DND-41 (cell line): ENCODE results near the gene SPTLC2.

Source experiments
- ATAC-seq: fragments of 200-7000 bp; cut with Tn5 transposase; 3 replicates; pipeline ENCODE4 v1.9.1; 2021; ENCODE audit warnings: low read depth; ENCODE audit not compliant: insufficient read depth
- DNase-seq: peaks from one replicate; pipeline ENCODE4 v3.0.0-alpha.2; 2020
- H2AFZ ChIP-seq: 2 replicates; pipeline ENCODE4 v1.6.0; 2012; ENCODE audit warnings: low read depth, low read length
- H3K27ac ChIP-seq: 2 replicates; pipeline ENCODE4 v1.5.1; 2012; ENCODE audit warnings: low read length, inconsistent platforms
- H3K27me3 ChIP-seq: fragments of 200-600 bp; sonication (generic); 2 replicates; pipeline ENCODE4 v1.6.0; 2012; ENCODE audit warnings: low read length, mild to moderate bottlenecking, inconsistent platforms; ENCODE audit not compliant: insufficient read depth, poor library complexity
- H3K36me3 ChIP-seq: 2 replicates; pipeline ENCODE4 v1.5.1; 2012; ENCODE audit warnings: low read length, inconsistent platforms; ENCODE audit not compliant: insufficient read depth
- H3K4me1 ChIP-seq: 2 replicates; pipeline ENCODE4 v1.5.1; 2012; ENCODE audit warnings: mild to moderate bottlenecking, low read length; ENCODE audit not compliant: insufficient read depth
- H3K4me2 ChIP-seq: 2 replicates; pipeline ENCODE4 v1.6.0; 2012; ENCODE audit warnings: mild to moderate bottlenecking, moderate library complexity, low read length, inconsistent platforms; ENCODE audit not compliant: insufficient read depth
- H3K4me3 ChIP-seq, 2 experiments: fragments of 200-600 bp in 1 of 2; shearing (Covaris generic) in 1 of 2; 2 replicates each; pipeline ENCODE4 v1.5.1; 2012 to 2016; ENCODE audit warnings: inconsistent platforms in 2 of 2, low read length in 2 of 2, mild to moderate bottlenecking in 2 of 2, low read depth in 1 of 2, moderate library complexity in 1 of 2
- H3K79me2 ChIP-seq: 2 replicates; pipeline ENCODE4 v1.6.0; 2012; ENCODE audit warnings: low read length, inconsistent platforms; ENCODE audit not compliant: insufficient read depth
- H3K9ac ChIP-seq: 2 replicates; pipeline ENCODE4 v1.6.0; 2012; ENCODE audit warnings: low read depth, mild to moderate bottlenecking, inconsistent platforms, low read length, moderate library complexity
- H3K9me3 ChIP-seq: 2 replicates; pipeline ENCODE4 v1.5.1; 2012; ENCODE audit warnings: low read length, moderate library complexity, mild to moderate bottlenecking, inconsistent platforms; ENCODE audit not compliant: insufficient read depth, severe bottlenecking
- H4K20me1 ChIP-seq: 2 replicates; pipeline ENCODE4 v1.6.0; 2012; ENCODE audit warnings: low read length; ENCODE audit not compliant: insufficient read depth
- EZH2 ChIP-seq: IDR thresholded peaks from 3 replicates; pipeline ENCODE4 v1.6.1; 2012; ENCODE audit warnings: borderline replicate concordance, low read depth, mild to moderate bottlenecking, moderate library complexity, low read length, inconsistent platforms; ENCODE audit not compliant: severe bottlenecking
- TF ChIP-seq, protein P1 (sequence below): IDR thresholded peaks from 2 replicates; pipeline ENCODE4 v1.5.1; 2012; ENCODE audit warnings: borderline replicate concordance, low read length, moderate library complexity, mild to moderate bottlenecking; ENCODE audit not compliant: poor library complexity, severe bottlenecking; ENCODE audit errors: extremely low read depth

The SPTLC2 gene

DNA sequence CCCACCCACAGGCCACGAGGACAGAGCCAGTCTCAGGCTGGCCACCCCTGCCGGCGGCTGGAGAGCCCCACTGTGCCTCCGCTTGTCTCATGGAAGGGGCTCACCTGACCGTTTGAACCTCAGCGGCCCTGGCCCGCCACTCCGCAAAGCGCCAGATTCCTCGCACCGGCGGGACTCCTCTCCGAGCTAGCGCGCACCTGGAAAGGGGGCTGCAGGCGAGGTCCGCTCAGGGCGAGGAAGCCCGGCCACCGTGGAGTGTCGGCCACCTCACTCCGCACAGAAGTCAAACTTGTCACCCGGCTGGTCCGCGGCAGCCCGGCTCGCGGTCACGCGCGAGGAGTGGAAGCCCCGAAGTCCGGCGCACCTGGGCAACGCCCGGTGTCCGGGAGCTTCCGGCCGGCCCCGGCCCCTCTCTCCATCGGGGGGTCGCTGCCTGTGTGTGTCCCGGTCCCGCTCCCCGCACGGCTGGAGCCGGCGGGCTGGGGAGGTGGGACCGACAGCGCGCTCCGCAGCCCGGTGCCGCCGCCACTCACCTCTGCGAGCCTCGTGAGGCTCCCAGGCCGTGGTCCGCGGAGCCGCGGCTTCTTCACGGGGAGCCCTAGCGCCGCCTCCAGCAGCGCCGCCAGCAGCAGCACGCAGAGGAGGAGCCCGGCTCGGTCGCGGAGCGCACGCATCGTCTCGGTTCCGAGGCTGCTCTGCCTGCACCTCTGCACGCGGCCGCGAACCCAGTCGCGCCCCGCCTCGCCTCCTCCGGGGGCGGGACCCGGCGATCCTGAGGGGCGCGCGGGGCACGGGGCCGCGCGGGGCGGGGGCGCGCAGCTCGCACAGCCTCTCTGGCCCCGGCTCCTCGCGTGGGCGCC lies 118.1 kb downstream of the SPTLC2 start, which contains the start of gene ISM2:
ISM2 (minus strand) TSS at position 697 of the 860 bp plus-strand sequence; CDS start at position 674, 23 bp downstream.
- no peak within 1 kb of the TSS for H3K4me2 ChIP-seq
- no peak for DNase-seq
- TF ChIP-seq, protein P1, sequence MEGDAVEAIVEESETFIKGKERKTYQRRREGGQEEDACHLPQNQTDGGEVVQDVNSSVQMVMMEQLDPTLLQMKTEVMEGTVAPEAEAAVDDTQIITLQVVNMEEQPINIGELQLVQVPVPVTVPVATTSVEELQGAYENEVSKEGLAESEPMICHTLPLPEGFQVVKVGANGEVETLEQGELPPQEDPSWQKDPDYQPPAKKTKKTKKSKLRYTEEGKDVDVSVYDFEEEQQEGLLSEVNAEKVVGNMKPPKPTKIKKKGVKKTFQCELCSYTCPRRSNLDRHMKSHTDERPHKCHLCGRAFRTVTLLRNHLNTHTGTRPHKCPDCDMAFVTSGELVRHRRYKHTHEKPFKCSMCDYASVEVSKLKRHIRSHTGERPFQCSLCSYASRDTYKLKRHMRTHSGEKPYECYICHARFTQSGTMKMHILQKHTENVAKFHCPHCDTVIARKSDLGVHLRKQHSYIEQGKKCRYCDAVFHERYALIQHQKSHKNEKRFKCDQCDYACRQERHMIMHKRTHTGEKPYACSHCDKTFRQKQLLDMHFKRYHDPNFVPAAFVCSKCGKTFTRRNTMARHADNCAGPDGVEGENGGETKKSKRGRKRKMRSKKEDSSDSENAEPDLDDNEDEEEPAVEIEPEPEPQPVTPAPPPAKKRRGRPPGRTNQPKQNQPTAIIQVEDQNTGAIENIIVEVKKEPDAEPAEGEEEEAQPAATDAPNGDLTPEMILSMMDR, result no peak
- no peak for TF ChIP-seq EZH2
- no peak within 1 kb of the TSS for H3K4me3 ChIP-seq
- H2AFZ ChIP-seq, result no peak within 1 kb of the TSS
- H3K9me3 ChIP-seq, result no peaks in the 10 kb centered on the region
- no peaks in the 10 kb centered on the region for H3K79me2 ChIP-seq
- no peaks in the 10 kb centered on the region for H3K36me3 ChIP-seq
- H3K9ac ChIP-seq, result no peak within 1 kb of the TSS
- H3K27ac ChIP-seq, result no peak within 1 kb of the TSS
- no peaks in the 10 kb centered on the region for H3K27me3 ChIP-seq
- H4K20me1 ChIP-seq, result no peaks in the 10 kb centered on the region
- no peaks in the 10 kb centered on the region for H3K4me1 ChIP-seq
- no peak for ATAC-seq

DNA sequence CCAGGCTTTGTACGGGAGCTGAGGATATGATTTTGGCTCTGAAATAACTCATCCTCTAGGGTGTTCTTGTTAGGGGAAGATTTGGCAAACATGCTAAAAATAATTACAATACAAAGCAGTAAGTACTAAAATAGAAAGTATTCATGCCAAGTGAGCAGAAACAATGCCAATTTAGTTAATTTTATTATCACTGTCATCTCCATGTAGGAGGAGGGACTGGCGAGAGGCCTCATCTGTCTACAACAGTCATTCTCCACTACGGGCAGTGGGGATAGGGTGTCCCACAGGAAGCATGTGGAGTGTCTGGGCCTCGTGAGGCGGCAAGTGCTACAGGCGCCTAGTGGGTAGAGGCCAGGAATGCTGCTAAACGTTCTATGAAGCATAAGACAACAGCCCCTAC lies 121.1 kb downstream of the SPTLC2 start:
- H3K9ac ChIP-seq, result no peak overlapping the region
- no peaks in the 10 kb centered on the region for H3K9me3 ChIP-seq
- H3K36me3 ChIP-seq, result no peaks in the 10 kb centered on the region
- TF ChIP-seq, protein P1, result no peak
- TF ChIP-seq EZH2, result no peak
- no peak overlapping the region for H2AFZ ChIP-seq
- H3K27ac ChIP-seq, result no peak overlapping the region
- DNase-seq (no peak), ATAC-seq (no peak)
- no peaks in the 10 kb centered on the region for H3K4me1 ChIP-seq
- no peak overlapping the region for H3K4me3 ChIP-seq
- H3K79me2 ChIP-seq, result no peaks in the 10 kb centered on the region
- H4K20me1 ChIP-seq, result no peaks in the 10 kb centered on the region
- no peak overlapping the region for H3K4me2 ChIP-seq
- H3K27me3 ChIP-seq, result no peaks in the 10 kb centered on the region

DNA sequence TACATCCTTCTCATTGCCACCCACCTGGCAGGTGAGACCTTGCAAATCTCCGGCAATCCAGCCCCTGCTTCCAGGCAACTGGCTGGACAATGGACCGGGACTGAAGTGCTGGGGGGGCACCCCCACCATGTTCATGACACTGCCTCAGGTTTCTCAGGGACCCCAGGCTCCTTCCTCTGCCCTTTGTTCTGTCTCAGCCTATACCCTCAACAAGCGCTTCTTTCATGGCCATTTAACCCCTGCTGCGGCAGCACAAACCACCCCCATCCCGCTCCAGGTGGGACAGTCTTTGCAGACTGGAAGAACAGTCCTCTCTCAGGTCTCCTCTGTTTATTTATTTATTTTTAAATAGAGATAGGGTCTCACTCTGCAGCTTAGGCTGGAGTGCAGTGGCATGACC lies 125.4 kb downstream of the SPTLC2 start:
- Histone ChIP-seq H2AFZ (no peak overlapping the region), H3K9ac (no peak overlapping the region), H3K4me1 (no peaks in the 10 kb centered on the region), H3K4me2 (no peak overlapping the region), H3K9me3 (no peaks in the 10 kb centered on the region), H3K79me2 (no peaks in the 10 kb centered on the region), H4K20me1 (no peaks in the 10 kb centered on the region), H3K4me3 (no peak overlapping the region), H3K36me3 (no peaks in the 10 kb centered on the region), H3K27ac (no peak overlapping the region), H3K27me3 (no peaks in the 10 kb centered on the region)
- ATAC-seq (no peak), DNase-seq (no peak)
- no peak for TF ChIP-seq EZH2
- TF ChIP-seq, protein P1, result no peak
